CD14-positive monocyte (primary cell): Measurements from ENCODE around the gene MSRB3. TPM values are rescaled to one million over a fixed set of nuclear protein-coding genes. Genes with fewer than 3 reads are reported as not detected.

Experiments
- DNase-seq, 3 donors: peaks; one replicate each; pipeline ENCODE4 v3.0.0-alpha.2; 2011 to 2022
- H2AFZ ChIP-seq: 2 replicates; pipeline ENCODE4 v1.6.0; 2012; ENCODE audit warnings: mild to moderate bottlenecking, low read depth, low read length, inconsistent platforms; ENCODE audit not compliant: insufficient read depth, poor library complexity, severe bottlenecking
- H3K27ac ChIP-seq, 2 donors: 1 replicate in 1 of 2; 2 replicates in 1 of 2; pipeline ENCODE4 v1.5.1; 2012 to 2013; ENCODE audit warnings: low read length in 2 of 2, control low read depth in 1 of 2, inconsistent platforms in 1 of 2, low read depth in 1 of 2, mild to moderate bottlenecking in 1 of 2
- H3K27me3 ChIP-seq, 2 donors: one replicate each; pipeline versions ENCODE4 v1.6.0 to v1.6.1; 2011 to 2013; ENCODE audit warnings: low read length in 2 of 2; ENCODE audit not compliant: control insufficient read depth in 2 of 2, insufficient read depth in 2 of 2
- H3K36me3 ChIP-seq, 2 donors: replicated peaks in 1 of 2; 1 replicate in 1 of 2; 2 replicates in 1 of 2; pipeline versions ENCODE4 v1.5.1 to v1.6.1; 2012 to 2013; ENCODE audit warnings: low read length in 2 of 2, control low read depth in 1 of 2, inconsistent platforms in 1 of 2, mild to moderate bottlenecking in 1 of 2; ENCODE audit not compliant: insufficient read depth in 2 of 2, control insufficient read depth in 1 of 2
- H3K4me1 ChIP-seq, 2 donors: 1 replicate in 1 of 2; 2 replicates in 1 of 2; pipeline versions ENCODE4 v1.5.1 to v1.6.1; 2012 to 2013; ENCODE audit warnings: low read length in 2 of 2, control low read depth in 1 of 2, inconsistent platforms in 1 of 2, mild to moderate bottlenecking in 1 of 2, moderate library complexity in 1 of 2; ENCODE audit not compliant: insufficient read depth in 2 of 2, control insufficient read depth in 1 of 2
- H3K4me2 ChIP-seq: replicated peaks from 2 replicates; pipeline ENCODE3; 2012; ENCODE audit warnings: low read length, moderate library complexity, mild to moderate bottlenecking; ENCODE audit not compliant: poor library complexity, severe bottlenecking; ENCODE audit errors: extremely low read depth
- H3K4me3 ChIP-seq, 3 experiments: fragments of 200-600 bp in 1 of 3; sonication (generic) in 1 of 3; replicated peaks in 1 of 3; 1 replicate in 2 of 3; 2 replicates in 1 of 3; pipeline ENCODE4 v1.5.1; 2011 to 2013; ENCODE audit warnings: low read length in 3 of 3, mild to moderate bottlenecking in 3 of 3, control low read depth in 2 of 3, low read depth in 2 of 3, inconsistent platforms in 1 of 3, moderate library complexity in 1 of 3
- H3K79me2 ChIP-seq: 2 replicates; pipeline ENCODE4 v1.6.0; 2012; ENCODE audit warnings: mild to moderate bottlenecking, control low read depth, inconsistent platforms, low read length, moderate library complexity; ENCODE audit not compliant: insufficient read depth
- H3K9ac ChIP-seq: 2 replicates; pipeline ENCODE4 v1.6.0; 2017; ENCODE audit warnings: low read length, mild to moderate bottlenecking; ENCODE audit not compliant: insufficient read depth, poor library complexity, severe bottlenecking
- H3K9me3 ChIP-seq, 2 donors: replicated peaks in 1 of 2; 1 replicate in 1 of 2; 2 replicates in 1 of 2; pipeline versions ENCODE4 v1.5.1 to v1.6.1; 2012 to 2013; ENCODE audit warnings: low read length in 2 of 2, control low read depth in 1 of 2; ENCODE audit not compliant: control insufficient read depth in 1 of 2, insufficient read depth in 1 of 2
- H4K20me1 ChIP-seq: 2 replicates; pipeline ENCODE4 v1.6.0; 2012; ENCODE audit warnings: mild to moderate bottlenecking, low read length, control low read depth, moderate library complexity; ENCODE audit not compliant: insufficient read depth
- H3K27ac Mint-ChIP-seq, 7 donors: one replicate each; pipeline ENCODE4 v1.8.0; 2020; ENCODE audit warnings: mild to moderate bottlenecking in 7 of 7, mixed read lengths in 7 of 7, moderate library complexity in 6 of 7, inconsistent platforms in 2 of 7
- H3K27me3 Mint-ChIP-seq, 3 donors: one replicate each; pipeline ENCODE4 v1.8.0; 2021 to 2022; ENCODE audit warnings: low read depth in 3 of 3, mild to moderate bottlenecking in 3 of 3, mixed read lengths in 3 of 3, moderate library complexity in 3 of 3, inconsistent platforms in 1 of 3
- H3K36me3 Mint-ChIP-seq, 2 donors: one replicate each; pipeline ENCODE4 v1.8.0; 2020; ENCODE audit warnings: mixed read lengths in 2 of 2, inconsistent platforms in 1 of 2, mild to moderate bottlenecking in 1 of 2
- H3K4me1 Mint-ChIP-seq: one replicate; pipeline ENCODE4 v1.8.0; 2020; ENCODE audit warnings: mild to moderate bottlenecking, mixed read lengths
- H3K4me3 Mint-ChIP-seq, 2 donors: one replicate each; pipeline ENCODE4 v1.8.0; 2020; ENCODE audit warnings: mild to moderate bottlenecking in 2 of 2, mixed read lengths in 2 of 2, moderate library complexity in 1 of 2
- H3K9me3 Mint-ChIP-seq, 7 donors: one replicate each; pipeline ENCODE4 v1.8.0; 2020 to 2022; ENCODE audit warnings: mixed read lengths in 7 of 7, mild to moderate bottlenecking in 6 of 7, moderate library complexity in 6 of 7, inconsistent platforms in 2 of 7
- WGBS: methylation state at CpG from one replicate; pipeline ENCODE4 v1.1.5; 2013; ENCODE audit warnings: missing lambda C conversion rate; ENCODE audit not compliant: insufficient coverage; 5-methylcytosine and 5-hydroxymethylcytosine counted together
- intact Hi-C, 2 donors: fragments of 100-400 bp; cut with micrococcal nuclease; formaldehyde crosslinking; loops; one replicate each; pipeline versions ENCODE4 v1.15.0 to v1.15.1; 2023
- polyA plus RNA-seq, 3 donors: library from polyadenylated mRNA; depleted of rRNA in 1 of 3; unstranded in 2 of 3; stranded (reverse) in 1 of 3; fragments of 300-500 nt in 2 of 3; fragments of >200 nt in 1 of 3; fragmentation: Illumina TruSeq in 2 of 3; gene quantifications; 1 replicate in 2 of 3; 2 replicates in 1 of 3; pipeline ENCODE4 v1.2.3, GENCODE V29; 2012 to 2021
- TF ChIP-seq, protein P1 (sequence below): fragments of 200-600 bp; IDR thresholded peaks from one replicate; pipeline ENCODE4 v1.8.0; 2022; ENCODE audit warnings: antibody characterized with exemption, mild to moderate bottlenecking

The MSRB3 gene
- polyA plus RNA-seq, 3 donors = 0.25 to 1.1 (median 1.0) TPM

DNA sequence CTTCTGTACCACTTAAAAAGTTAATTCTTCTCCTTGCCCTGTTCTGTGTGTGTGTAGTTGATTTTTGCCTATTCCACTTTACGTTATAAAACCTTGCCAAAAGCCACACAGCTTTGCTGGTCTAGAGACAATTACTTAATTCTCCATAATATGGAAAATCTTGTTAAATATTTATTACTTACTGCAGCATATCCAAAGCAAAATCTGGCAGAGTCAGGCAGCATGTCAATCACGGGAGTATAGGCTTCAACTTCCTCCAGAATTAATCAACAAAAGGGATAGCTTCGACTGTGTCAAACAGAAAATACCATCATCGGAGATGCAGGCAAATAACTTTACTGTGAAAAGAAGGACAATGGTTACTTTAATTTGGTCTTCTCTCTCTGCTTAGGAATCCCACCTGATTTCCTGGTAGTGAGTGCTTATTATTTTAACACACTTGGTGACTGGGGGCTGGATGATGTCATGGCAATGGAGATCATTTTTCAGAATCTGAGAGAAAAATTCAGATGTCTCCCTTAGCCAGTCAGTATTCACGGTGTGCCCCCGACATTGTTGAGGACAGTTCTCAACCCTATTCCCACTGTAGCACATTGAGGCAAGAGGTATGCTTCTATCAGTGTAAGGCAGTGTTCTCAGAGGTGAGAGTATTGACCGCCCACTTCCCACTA is 3.7 kb upstream of the MSRB3 start:
- Mint-ChIP-seq H3K9me3 (peaks cover 0 to 4% (median 0%) of the 10 kb centered on the region in 7 donors), H3K27me3 (peaks cover 5 to 10% (median 9%) of the 10 kb centered on the region in 3 donors), H3K4me1 (peaks cover 17% of the 10 kb centered on the region), H3K27ac (no peak overlapping the region), H3K4me3 (no peak overlapping the region), H3K36me3 (no peaks in the 10 kb centered on the region)
- Histone ChIP-seq H4K20me1 (no peaks in the 10 kb centered on the region), H3K79me2 (peaks cover 3% of the 10 kb centered on the region), H3K4me1 (peaks cover 9 to 18% of the 10 kb centered on the region in 2 donors), H3K4me3 (no peak overlapping the region), H3K27me3 (no peaks in the 10 kb centered on the region), H3K4me2 (no peak overlapping the region), H3K9me3 (no peaks in the 10 kb centered on the region), H3K36me3 (no peaks in the 10 kb centered on the region), H3K9ac (no peak overlapping the region), H2AFZ (no peak overlapping the region), H3K27ac (no peak overlapping the region)
- DNase-seq = no peak
- TF ChIP-seq, protein P1, sequence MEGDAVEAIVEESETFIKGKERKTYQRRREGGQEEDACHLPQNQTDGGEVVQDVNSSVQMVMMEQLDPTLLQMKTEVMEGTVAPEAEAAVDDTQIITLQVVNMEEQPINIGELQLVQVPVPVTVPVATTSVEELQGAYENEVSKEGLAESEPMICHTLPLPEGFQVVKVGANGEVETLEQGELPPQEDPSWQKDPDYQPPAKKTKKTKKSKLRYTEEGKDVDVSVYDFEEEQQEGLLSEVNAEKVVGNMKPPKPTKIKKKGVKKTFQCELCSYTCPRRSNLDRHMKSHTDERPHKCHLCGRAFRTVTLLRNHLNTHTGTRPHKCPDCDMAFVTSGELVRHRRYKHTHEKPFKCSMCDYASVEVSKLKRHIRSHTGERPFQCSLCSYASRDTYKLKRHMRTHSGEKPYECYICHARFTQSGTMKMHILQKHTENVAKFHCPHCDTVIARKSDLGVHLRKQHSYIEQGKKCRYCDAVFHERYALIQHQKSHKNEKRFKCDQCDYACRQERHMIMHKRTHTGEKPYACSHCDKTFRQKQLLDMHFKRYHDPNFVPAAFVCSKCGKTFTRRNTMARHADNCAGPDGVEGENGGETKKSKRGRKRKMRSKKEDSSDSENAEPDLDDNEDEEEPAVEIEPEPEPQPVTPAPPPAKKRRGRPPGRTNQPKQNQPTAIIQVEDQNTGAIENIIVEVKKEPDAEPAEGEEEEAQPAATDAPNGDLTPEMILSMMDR = no peak
- intact Hi-C loops = no loop called here
- 86% methylated on average over 1 of the region's 7 CpGs for WGBS

DNA sequence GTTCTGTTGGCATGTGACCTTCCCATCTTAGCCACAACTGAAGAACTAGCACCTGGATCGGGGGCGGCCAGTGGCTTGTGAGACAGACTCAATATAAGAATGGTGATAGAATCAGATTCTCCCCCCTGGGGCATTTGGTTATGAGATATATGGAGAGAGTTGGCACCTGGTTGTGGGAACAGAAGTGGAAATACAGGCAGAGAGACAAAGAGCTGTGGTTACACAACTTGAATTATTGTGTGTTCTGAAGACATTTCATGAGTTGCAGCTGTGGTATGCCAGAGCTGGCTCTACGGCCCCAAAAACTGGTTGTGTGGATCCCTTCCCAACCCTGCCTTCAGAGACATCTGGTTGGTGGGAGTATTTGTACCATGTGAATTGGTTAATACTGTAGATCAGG is 2.9 kb upstream of the MSRB3 start:
- H3K4me2 ChIP-seq = no peak overlapping the region
- Mint-ChIP-seq H3K9me3 (peaks cover 0 to 4% (median 0%) of the 10 kb centered on the region in 7 donors), H3K4me3 (no peak overlapping the region), H3K4me1 (peaks cover 24% of the 10 kb centered on the region), H3K27ac (no peak overlapping the region), H3K27me3 (peaks cover 5 to 11% (median 10%) of the 10 kb centered on the region in 3 donors), H3K36me3 (no peaks in the 10 kb centered on the region)
- H4K20me1 ChIP-seq = no peaks in the 10 kb centered on the region
- H3K27ac ChIP-seq = no peak overlapping the region
- H3K9me3 ChIP-seq = no peaks in the 10 kb centered on the region
- H3K36me3 ChIP-seq = no peaks in the 10 kb centered on the region
- peaks cover 11 to 25% of the 10 kb centered on the region in 2 donors for H3K4me1 ChIP-seq
- H2AFZ ChIP-seq = no peak overlapping the region
- TF ChIP-seq, protein P1 = no peak
- H3K4me3 ChIP-seq = no peak overlapping the region
- intact Hi-C loops = no loop called here
- peaks cover 12% of the 10 kb centered on the region for H3K79me2 ChIP-seq
- no peak overlapping the region for H3K9ac ChIP-seq
- no peak for DNase-seq
- WGBS = no CpG with 5 or more reads among the region's 3 CpGs
- no peaks in the 10 kb centered on the region for H3K27me3 ChIP-seq
